Activated T-cell treated with anti-CD3 and anti-CD28 coated beads, Interleukin-2, amount 50 U/mL, for 48 hours (primary cell): ENCODE measurements around the gene CA5A.
A peak's percentile ranks its signal among the peaks of the same experiment; 100 is the strongest.

Experiments used
- DNase-seq, 2 experiments: peaks; one replicate each; pipeline ENCODE4 v3.0.0-alpha.2; 2020

CA5A gene

DNA sequence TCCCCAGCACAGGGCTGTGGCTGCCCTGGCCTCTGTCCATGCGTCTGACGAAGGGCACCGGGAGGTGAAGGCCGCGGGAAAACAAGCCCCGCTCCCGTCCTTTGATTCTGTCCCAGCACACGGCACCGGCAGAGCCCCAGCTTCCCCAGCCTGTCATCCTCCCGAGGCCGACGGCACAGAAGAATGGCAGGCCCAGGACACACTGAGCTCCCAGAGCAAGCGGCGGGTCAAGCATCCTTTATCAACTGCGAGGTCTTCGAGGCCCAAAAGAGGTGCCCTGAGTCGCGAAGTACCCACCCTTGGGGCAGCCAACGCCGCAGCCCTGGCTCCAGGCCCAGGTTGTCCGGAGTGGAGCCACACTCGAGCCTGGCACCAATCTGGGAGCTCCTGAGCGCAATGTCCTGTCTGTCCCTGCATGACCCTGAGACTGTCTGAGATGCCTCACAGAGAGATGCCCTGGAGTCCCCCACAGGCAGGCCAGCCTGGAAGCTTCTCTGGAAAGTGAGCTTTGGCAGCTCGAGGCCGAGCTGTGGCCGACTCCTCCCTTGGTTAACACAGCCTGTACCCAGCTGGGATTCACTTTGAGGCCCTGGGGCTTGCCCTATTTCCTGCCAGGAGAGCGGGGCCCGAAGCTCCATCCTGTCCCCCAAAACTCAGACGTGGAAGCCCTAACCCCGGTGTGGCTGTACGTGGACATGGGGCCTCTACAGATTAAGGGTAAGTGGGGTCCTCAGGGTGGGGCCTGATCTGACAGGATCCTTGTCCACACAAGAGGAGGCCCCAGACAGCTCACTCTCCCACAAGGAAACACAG, 90.3 kb downstream of the CA5A start:
- DNase-seq: no peak

DNA sequence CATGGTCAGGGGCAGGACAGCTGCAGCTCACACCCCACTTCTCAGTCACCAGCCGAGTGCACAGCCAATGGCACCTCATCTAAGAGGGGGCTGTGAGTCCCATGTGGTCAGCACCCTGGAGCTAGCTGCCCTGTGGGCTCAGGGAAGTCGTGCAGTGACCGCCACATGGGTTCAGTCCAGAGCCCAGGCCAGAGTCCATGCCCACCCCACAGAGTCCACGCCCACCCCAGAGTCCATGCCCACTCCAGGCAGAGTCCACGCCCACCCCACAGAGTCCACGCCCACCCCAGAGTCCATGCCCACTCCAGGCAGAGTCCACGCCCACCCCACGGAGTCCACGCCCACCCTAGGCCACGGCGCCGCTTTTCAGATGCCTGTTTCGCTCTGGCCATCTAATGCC, 91.1 kb downstream of the CA5A start:
- DNase-seq: no peak

DNA sequence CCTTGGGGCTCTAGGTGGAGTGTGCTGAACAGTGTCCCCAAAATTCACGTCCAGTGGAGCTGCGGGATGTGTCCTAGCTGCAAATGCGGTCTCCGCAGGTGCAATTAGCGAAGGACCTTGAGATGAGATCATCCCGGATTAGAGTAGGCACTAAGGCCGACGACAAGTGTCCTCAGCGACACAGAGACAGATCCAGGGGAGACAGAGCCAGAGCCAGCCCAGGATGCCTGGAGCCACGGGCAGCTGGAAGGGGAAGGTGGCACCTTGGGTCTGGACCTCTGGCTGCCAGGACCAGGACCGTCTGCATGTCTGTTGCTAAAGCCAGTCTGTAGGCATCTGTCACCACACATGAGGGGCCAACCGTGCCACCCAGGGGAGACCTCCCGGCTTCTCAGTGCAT, 91.5 kb downstream of the CA5A start:
- no peak for DNase-seq

DNA sequence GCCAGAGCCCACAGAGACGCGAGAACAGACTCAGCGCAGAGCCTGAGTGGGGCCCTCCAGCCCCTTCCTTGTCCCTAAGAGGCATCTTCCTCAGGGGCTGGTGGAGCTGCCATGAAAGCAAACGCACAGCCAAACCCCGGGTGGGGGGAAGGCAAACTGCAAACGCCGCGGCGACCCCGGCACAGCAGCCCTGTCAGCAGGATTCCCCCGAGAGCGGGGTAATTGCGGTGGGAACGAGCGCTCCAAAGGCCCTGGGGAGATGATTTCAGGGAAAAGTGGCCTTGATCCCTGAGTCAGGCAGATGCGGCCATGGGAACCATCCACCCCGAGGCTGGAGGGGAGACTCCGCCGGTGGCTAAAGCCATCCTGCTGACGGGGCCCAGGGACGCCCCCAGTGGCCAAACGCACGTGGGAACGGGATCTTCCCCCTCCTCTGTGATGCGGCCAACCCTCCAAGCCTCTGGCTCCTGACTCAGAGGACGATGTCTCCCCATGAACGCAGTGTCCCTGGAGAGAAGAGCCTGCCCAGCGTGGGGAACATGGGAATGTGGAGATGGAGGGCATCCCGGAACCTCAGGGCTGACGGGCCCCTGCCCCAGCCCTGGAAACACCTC, 92.1 kb downstream of the CA5A start:
- no peak for DNase-seq

DNA sequence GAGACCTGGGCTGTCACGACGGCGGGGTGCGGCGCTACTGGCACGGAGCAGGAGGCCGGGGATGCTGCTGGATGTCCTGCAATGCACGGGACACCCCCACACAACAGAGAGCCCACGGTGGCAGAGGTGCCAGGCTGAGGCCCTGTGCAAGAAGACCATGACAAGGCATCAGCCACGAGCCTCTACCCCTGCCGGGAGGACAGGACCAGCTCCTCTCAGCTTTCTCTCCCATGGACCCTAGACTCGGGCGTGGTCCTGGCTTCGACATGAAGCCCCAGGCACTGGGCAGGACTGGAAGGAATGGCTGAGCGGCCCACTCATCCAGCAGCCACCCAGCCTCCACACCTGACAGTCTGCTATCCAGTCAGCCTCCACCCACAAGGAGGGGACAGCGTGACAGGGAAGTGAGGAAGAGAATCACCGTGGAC, 92.6 kb downstream of the CA5A start:
- DNase-seq: no peak

DNA sequence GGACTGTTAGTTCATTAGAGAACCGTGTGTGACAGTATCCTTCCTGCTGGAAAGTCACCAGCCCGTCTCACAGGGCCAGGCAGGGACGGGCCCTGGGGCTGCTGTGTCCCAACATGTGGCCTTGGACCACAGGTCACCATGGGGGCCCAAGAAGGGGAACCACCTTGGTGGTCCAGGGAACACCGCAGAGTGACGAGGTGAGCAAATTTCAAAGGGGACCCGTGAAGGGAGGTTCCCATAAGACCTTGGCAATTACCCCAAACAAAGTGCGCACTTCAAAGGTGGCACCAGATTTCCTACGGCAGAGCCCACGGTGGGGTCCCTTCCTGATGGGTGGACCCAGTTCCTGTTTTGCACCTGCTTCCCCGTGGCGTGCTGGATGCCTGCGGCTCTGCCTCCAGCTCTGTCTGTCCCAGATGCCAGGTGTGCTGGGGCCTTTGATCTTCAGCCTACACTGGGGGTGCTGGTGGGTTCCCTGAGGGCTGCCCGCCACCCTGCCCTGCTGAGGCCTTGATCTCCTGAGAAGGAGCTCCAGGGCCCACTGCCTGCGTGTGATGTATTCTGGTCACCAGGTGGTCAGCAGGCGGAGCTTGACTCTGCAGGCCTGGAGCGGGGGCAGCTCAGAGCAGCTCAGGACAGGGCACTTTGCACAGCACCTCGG, 94.0 kb downstream of the CA5A start:
- no peak for DNase-seq

DNA sequence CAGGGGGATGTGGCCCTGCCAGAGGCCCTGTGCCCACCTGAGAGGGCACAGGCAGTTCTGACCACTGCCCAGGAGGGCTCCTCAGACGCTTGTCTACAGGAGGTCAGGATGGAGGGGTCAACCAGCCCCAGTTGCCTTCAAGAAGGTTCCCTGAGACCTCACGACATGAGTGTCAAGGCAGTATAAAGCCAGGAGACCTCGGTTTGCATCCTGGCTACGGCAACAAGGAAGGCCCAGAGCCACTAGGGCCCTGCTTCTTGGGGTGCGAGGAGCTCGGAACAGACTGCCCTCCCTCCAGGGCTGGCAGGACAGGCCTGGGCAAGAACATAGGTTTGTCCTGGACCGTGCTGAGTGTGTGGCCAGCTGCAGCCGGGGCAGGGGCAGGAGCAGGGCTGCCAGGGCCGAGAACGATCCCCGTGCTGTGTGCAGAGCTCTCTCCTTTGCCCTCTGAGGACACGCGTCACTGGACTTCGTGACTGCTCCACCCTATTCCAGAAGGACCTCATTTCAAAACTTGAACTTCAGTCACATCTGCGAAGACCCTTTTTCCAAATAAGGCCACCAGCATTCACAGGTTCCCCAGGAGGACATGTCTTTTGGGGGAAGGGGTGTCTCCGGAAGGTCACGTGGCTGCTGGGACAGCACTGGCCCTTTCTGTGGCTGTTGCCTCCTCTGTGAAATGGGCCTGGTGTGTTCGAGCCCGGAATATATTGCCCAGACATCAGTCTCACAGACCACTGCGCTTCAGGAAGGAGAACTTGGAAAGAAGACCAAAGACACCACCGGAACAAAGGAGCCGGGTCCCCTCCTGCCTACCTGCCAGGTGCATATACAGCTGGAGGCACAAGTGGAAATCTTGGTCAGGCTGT, 94.8 kb downstream of the CA5A start:
- DNase-seq: no peak

DNA sequence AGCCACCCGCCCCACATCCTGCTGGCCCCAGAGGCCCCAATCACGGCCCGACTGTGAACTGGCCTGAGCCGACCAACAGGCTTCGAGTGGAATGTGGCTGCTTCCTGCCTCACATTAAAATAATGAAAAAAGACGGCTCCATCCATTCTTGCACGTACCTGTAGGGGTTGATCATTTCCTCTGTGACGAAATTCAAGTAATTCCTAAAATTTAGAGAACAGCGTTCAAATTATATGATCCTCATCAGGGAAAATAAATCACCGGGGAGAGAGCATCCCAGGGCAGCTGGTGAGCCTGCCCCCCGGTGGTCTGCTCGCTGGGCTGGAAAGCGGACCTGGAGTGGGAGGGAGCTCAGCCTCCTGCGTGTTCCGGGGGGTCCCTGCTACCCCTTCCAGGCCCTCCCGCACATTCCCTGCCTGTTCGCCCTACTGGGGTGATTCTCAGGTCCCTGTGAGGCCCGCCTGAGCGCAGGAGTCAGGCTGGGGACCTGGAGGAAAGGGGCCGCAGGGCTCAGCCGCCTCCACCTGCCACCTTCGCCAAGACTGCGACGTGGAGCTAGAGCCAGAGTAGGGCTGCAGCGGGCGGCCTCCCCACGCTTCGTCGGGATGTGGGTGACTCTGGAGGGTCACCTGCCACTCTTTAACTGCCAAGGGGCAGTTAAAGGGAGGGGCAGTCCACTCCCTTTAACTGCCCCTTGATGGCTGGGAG, 95.9 kb downstream of the CA5A start:
- DNase-seq: no peak

DNA sequence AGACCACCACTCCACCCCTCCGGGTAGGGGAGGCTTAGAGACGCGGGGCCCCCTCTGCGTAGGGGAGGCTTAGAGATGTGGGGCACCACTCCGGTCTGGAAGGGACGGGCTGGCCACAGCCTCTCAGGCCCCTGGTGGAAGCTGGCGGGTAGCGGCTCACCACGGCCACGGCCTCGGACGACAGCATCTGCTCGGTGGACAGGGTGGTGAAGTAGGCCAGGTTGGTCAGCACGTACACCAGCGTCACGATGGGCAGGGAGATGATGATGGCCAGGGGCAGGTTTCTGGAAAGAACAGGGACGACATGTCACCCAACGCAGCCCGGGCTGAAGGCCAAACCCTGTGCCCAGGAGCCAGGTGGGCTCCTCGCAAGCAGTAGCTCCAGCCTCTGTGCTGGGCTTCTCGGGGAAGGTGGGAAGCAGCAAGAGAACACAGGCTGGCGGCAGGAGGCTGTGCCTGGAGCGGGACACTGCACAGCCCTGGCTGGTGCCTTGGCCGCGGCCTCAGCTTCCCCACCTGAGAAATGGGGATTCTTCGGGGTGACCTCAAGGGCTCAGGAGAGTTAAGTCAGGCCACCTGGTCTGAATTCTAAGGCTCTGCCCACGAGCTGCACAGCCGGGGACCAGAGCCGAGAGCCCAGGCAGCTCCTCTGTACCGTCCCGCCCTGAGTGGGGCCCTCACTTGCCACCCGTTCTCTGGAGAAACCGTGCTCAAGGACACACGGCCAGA, 96.6 kb downstream of the CA5A start:
- DNase-seq: peak in 1 of 2 experiments; percentile 17

DNA sequence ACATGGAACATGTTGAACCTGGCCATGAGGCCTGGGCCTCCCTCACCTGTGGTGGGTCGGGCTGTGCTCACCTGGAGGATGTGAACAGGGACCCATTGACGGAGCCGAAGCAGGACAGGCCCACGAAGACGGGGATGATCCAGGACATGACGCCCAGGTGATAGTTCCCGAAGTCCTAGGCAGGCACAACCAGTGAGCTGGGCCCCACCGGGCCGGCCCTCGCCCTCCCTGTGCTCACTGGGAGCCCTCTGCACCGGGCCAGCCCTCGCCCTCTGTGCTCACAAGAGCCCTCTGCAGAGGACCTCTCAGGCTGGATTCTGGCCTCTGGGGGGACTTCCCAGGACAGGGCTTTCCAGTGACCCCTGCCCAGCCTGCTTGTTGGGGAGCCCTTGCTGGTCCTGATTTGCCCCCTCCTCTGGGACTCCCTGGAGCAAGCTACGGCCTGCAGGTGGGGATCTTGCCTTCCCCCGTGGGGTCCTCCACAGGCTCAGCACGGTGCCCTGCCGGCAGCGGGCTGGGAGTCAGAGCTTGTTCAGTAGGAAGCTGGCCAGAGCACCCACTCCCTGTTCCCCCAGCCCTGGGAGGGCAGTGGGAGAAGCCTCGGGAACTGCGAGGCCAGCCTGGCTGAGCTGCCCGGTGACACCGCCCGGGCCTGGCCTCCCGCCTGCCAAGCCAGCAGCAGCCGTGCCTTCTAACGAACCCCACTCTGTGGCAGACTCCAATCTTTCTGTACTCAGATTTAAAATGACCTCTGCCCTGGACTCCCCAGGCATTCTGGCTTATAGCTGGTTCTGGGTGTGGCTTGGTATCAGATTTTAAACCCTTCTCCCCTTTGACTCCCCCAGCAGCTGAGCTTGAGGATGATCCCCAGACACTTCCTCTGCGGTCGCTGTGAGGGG, 97.4 kb downstream of the CA5A start:
- DNase-seq: peak in 1 of 2 experiments; percentile 24
